ENCODE data around the gene THAP7. TPM values are rescaled to one million over a fixed set of nuclear protein-coding genes. Genes with fewer than 3 reads are reported as not detected.

THAP7 gene
- total and polyA plus RNA-seq, 8 donors, result 9.0 to 54.9 (median 13.8) TPM

GRCh38 chr22:20980523-20980922 is 21.4 kb downstream of the THAP7 start:
- no peak for FAIRE-seq
- H3K27ac ChIP-seq, result no peak overlapping the region
- no peaks in the 10 kb centered on the region for H3K27me3 ChIP-seq
- TF ChIP-seq CTCF (IDR thresholded peaks at IDR 0.05), result no peak
- ATAC-seq, result no peak
- intact Hi-C loops (cut with DNase I), result no loop called here
- 78 to 92% methylated on average over 4 of the region's 4 CpGs for WGBS, 2 donors
- H3K9me3 ChIP-seq, result no peaks in the 10 kb centered on the region
- H3K4me3 ChIP-seq, result no peak overlapping the region
- no peak for DNase-seq
- peaks cover 3 to 21% (median 4%) of the 10 kb centered on the region in 3 donors for H3K4me1 ChIP-seq
- no peaks in the 10 kb centered on the region for H3K36me3 ChIP-seq

GRCh38 chr22:20979940-20980453 is 21.9 kb downstream of the THAP7 start:
- Histone ChIP-seq H3K27me3 (no peaks in the 10 kb centered on the region), H3K27ac (no peak overlapping the region), H3K9me3 (no peaks in the 10 kb centered on the region), H3K4me1 (peaks cover 3 to 21% (median 4%) of the 10 kb centered on the region in 3 donors), H3K36me3 (no peaks in the 10 kb centered on the region), H3K4me3 (peak overlapping the region in 2 of 4 donors; percentile 17 to 25)
- intact Hi-C loops (cut with DNase I), result loop anchor here in 1 of 3 donors (10.0 kb wide), 1 partner anchor 215 kb away; no protein-coding TSS in a partner anchor
- ATAC-seq (no peak), DNase-seq (peak in 1 of 6 donors; percentile 53), FAIRE-seq (no peak)
- 28% methylated on average over 13 of the region's 13 CpGs for WGBS, 2 donors
- no peak for TF ChIP-seq CTCF (IDR thresholded peaks at IDR 0.05)

- 13 to 16% methylated on average over 38 to 39 of the region's 39 CpGs for WGBS, 2 donors
- no peak for TF ChIP-seq CTCF (IDR thresholded peaks at IDR 0.05)
- Histone ChIP-seq H3K27ac (no peak overlapping the region), H3K9me3 (no peaks in the 10 kb centered on the region), H3K36me3 (no peaks in the 10 kb centered on the region), H3K4me1 (peaks cover 3 to 21% (median 4%) of the 10 kb centered on the region in 3 donors), H3K27me3 (no peaks in the 10 kb centered on the region), H3K4me3 (peak overlapping the region in 2 of 4 donors; percentile 17 to 25)
- peak; percentile 57 to 79 (median 74) for DNase-seq
- intact Hi-C loops (cut with DNase I), result loop anchor here in 1 of 3 donors (10.0 kb wide), 1 partner anchor 215 kb away; no protein-coding TSS in a partner anchor
- ATAC-seq, result peak; percentile 27 to 67 (median 50)
- no peak for FAIRE-seq
Observed at GRCh38 chr22:20979243-20979809, 22.6 kb downstream of the THAP7 start.

GRCh38 chr22:20978419-20978818 is 23.5 kb downstream of the THAP7 start:
- no peaks in the 10 kb centered on the region for H3K27me3 ChIP-seq
- no peak overlapping the region for H3K27ac ChIP-seq
- no peaks in the 10 kb centered on the region for H3K9me3 ChIP-seq
- no peak for ATAC-seq
- H3K36me3 ChIP-seq, result no peaks in the 10 kb centered on the region
- no peak overlapping the region for H3K4me3 ChIP-seq
- no peak for TF ChIP-seq CTCF (IDR thresholded peaks at IDR 0.05)
- intact Hi-C loops (cut with DNase I), result loop anchor here in 1 of 3 donors (10.0 kb wide), 1 partner anchor 214 kb away; no protein-coding TSS in a partner anchor
- no peak for DNase-seq
- 72 to 90% methylated on average over 2 of the region's 2 CpGs for WGBS, 2 donors
- FAIRE-seq, result no peak
- H3K4me1 ChIP-seq, result peaks cover 3 to 21% (median 4%) of the 10 kb centered on the region in 3 donors

Measured in pancreas (tissue), 10 donors.